ENCODE data around the gene TRIP6.
A peak's percentile ranks its signal among the peaks of the same experiment; 100 is the strongest.

The TRIP6 gene

GRCh38 chr7:100874577-100875355 lies 7.6 kb downstream of the TRIP6 start, which contains the start of gene SRRT:
SRRT (plus strand) TSS chr7:100875103; CDS start chr7:100875591, 488 bp downstream.
- DNase-seq: peak; percentile 87 to 98

GRCh38 chr7:100875356-100875751 lies 8.2 kb downstream of the TRIP6 start:
- no peak for DNase-seq

GRCh38 chr7:100878013-100878412 lies 10.8 kb downstream of the TRIP6 start:
- DNase-seq: no peak

- no peak for DNase-seq
Observed at GRCh38 chr7:100878685-100879084, 11.5 kb downstream of the TRIP6 start.

DNA sequence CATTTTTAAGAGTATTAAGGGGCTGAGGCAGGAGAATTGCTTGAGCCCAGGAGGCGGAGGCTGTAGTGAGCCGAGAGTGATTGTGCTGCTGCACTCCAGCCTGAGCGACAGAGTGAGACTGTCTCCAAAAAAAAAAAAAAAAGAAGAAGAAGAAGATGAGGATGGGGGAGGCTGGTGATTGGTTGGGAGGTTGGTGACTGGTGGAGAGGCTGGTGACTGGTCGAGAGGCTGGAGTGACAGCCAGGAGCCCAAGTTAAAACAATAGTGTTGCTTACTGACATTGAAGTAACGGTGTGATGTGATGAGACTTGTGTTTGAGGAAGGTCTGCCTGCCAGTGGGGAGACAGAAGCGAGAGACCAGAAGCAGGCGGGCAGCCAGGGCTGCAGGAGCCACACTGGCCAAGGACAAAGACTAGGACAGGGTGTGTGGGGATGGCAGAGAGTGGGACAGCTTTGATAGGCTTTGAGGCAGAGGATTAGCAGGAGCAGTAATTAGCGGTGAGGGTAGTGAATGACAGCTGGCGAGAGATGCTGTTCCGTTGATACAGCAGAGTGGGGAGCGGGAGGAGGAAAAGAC lies 12.6 kb downstream of the TRIP6 start:
- no peak for DNase-seq

DNA sequence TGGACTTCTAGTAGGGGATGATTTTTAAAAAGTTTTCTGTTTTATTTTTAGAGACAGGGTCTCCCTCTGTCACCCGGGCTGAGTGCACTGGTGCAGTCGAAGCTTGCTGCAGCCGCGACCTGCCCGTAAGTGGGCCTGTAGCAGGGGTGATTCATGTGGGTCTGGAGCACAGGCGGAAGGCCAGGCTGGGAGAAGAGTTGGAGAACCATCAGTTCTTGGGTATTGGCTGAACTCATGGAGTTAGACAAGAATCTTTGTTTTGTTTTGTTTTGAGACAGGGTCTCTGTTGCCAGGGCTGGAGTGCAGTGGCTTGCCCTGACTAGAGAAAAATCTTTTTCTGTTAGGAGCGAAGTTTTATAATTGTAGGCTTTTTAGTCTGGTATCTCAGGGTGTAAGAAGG lies 13.5 kb downstream of the TRIP6 start:
- no peak for DNase-seq

DNA sequence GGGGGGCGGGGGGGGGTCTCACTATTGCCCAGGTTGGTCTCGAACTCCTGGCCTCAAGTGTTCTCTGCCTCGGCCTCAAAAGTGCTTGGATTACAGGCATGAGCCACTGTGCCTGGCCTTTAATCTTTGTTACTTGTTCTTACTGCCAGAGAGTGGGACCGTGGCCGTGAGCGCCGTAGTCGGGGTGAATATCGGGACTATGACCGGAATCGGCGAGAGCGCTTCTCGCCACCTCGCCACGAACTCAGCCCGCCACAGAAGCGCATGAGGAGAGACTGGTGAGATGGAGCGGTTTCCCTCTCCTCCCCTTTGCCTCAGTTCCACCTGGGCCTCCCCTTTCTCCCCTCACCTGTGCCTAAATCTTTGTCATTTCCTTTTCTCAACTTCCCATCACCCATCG lies 13.9 kb downstream of the TRIP6 start:
- DNase-seq: no peak

- no peak for DNase-seq
Observed at GRCh38 chr7:100882201-100882600, 15.0 kb downstream of the TRIP6 start.

- no peak for DNase-seq
Observed at GRCh38 chr7:100882785-100883526, 15.8 kb downstream of the TRIP6 start.

DNA sequence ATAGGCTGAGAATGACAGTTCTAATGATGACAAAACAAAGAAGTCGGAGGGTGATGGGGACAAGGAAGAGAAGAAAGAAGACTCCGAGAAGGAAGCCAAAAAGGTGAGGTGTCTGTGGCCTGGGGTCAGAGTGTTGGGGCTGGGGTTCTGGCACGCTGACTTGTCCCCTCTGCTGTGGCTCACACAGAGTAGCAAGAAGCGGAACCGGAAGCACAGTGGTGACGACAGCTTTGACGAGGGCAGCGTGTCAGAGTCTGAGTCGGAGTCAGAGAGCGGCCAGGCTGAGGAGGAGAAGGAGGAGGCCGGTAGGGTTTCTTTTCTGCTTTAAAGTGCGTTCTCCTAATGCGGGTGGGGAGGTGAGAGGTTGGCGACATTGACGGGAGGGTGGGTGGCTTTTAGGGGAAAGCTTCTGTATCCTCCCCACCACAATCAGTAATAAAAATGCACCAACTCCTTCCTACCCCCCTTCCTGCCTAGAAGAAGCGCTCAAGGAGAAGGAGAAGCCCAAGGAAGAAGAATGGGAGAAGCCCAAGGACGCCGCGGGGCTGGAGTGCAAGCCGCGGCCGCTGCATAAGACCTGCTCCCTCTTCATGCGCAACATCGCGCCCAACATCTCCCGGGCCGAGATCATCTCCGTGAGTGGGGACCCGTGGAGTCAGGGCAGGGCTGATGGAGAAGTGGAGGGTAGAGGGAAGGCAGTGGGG lies 17.7 kb downstream of the TRIP6 start:
- no peak for DNase-seq

DNA sequence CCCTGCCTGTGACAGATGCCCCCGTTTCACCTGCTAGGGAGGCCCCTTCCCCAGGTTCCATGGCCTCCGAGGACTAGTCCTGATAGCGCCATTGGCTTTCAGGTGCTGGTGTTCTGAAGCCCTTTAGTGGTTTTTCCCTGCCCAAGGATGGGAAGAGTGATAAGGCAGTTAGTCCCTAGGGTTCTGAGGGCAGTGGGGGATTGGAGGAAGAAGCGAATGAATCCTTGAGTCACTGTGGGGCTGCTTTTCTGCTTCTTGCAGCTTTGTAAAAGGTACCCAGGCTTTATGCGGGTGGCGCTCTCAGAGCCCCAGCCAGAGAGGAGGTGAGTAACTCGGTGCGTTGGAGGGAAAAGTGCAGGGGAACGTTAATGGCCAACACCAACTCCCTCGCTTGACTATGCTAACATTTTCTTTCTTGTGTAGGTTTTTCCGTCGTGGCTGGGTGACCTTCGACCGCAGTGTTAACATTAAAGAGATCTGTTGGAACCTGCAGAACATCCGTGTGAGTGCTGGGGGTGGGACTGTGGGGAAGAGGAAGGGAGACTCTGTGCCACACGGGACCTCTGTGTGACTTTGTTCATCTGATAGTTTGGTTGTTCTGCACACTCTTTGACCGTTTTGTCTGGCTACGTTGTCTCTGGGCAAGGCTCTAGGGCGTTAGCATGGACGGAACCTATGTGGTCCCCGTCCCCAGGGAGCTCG lies 18.4 kb downstream of the TRIP6 start:
- DNase-seq: no peak

- DNase-seq: no peak
Observed at GRCh38 chr7:100886142-100886935, 19.2 kb downstream of the TRIP6 start.

DNA sequence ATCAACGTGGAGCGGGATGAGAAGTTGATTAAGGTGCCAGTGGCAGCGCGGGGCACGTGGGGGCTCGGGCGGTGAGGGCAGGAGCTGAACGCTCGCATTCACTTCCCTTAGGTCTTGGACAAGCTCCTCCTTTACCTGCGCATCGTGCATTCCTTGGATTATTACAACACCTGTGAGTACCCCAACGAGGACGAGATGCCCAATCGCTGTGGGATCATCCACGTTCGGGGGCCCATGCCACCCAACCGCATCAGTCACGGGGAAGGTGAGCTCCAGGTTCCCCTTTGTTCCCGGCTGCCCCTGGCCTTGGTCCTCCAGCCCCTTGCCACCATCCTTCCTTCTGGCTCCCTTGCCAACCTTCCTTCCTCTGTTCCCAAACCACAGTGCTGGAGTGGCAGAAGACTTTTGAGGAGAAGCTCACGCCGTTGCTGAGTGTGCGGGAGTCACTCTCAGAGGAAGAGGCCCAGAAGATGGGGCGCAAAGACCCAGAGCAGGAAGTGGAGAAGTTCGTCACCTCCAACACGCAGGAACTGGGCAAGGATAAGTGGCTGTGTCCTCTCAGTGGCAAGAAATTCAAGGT lies 19.8 kb downstream of the TRIP6 start:
- DNase-seq: no peak

DNA sequence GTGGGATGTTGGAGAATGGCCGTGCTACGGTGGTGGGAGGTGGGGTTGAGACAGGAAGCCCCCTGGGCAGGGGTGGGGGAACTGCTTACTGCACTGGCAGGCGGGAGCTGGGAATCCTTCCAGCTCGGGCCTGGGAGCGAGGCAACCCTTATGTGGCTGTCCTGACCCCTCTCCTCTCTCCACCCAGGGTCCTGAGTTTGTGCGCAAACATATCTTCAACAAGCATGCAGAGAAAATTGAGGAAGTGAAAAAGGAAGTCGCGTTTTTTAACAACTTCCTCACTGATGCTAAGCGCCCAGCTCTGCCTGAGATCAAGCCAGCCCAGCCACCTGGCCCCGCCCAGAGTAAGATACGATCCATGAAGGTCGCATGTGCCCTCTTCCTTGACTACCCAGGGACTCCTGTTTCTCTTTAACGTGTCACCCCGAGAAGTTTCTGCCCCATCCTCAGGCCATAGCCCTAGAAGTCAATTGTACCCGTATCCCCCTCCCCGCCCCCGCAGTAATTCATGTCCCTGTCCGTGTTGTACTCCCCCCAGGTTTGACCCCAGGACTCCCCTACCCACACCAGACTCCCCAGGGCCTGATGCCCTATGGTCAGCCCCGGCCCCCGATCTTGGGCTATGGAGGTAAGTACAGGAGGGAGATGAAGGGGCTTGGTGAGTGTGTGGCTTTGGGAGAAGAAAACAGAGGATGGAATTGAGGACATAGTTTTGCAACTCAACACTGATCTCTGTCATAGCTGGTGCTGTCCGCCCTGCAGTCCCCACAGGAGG lies 20.5 kb downstream of the TRIP6 start:
- no peak for DNase-seq

- DNase-seq: no peak
Observed at GRCh38 chr7:100888291-100888987, 21.3 kb downstream of the TRIP6 start.

DNA sequence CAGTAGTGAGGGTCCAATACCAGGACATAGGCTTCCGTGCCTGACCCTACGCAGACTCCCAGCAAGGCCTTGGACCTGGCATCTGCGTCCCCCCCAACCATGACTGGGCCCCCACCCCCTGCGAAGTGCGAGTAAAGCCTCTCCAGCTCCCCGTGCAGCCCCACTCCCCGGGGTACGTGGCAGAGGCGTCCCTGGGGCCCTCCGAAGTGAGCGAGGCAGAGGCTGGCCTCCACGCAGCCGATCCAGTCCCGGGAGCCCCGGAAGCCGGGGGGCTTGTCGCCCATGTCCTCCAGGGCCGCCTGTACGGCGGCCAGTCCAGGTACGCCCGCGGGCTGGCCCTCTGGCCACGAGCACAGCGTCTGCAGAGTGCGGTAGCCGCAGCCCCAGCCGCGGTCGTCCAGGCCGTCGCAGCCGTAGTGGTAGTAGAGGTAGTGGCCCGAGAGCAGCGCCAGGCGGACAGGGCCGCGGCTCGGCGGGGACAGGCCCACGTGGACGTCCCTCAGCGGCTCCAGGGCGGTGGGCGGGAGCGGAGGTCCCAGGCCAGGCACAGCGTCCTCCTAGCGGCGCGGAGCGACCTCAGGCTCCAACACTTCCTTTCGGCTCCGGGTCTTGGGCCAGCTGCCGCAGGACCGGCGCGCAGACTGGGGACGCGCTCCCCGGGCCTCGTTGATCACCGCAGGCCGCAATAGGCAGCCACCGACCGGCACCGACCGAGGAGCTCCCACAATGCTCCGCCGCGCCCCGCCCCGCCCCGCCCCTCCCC lies 22.0 kb downstream of the TRIP6 start, which contains the start of gene UFSP1:
UFSP1 (minus strand) TSS at position 728 of the 763 bp plus-strand sequence; CDS start at position 284, 444 bp downstream.
- no peak for DNase-seq

DNA sequence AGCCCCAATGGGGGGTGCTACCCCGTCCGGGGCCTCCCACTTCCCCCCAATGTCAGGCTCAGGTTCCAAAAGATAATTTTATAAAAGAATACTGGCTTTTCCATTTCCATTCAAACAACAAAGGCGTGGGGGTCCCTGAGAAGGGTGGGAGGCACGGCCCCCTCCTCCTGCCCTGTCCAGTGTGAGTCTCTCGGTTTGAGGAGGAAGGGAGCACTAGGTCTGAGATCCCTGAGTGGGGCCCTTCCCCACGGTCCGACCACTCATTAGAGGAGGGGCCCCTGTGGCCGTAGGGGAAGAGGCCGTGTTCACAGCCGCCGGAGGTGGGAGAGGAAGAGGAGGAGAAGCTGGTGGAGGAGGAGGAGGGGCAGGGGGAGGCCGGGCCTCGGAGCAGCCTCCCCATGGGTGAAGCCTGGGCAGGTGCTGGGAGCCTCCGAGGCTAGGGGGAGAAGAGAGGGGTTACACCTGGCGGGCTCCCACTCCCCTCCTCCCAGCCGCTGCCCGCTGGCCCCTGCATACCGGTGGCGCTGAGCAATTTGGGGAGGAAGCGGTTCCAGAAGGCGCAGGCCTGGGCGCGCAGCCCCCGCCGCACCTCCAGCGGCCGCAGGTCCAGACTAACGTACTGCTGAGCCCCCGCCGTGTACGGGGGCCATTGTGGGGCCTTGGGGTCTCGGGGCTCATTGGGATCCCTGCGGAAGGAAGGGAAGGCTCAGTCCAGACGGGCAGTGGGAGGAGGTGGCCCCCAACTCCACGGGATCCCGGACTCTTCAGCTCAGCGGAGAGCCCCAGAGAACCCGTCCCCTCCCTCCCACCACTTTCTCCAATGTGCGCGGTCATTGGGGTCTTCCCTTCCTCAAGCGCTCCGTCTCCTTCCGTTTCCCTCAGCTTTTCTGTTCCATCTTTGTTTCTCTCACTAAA lies 23.7 kb downstream of the TRIP6 start:
- no peak for DNase-seq
